ENCODE data around the gene AFF3. TPM values are rescaled to one million over a fixed set of nuclear protein-coding genes. Genes with fewer than 3 reads are reported as not detected.

AFF3 gene
- total and polyA plus RNA-seq, 2 of the 4 experiments (the other 2 are of a cell fraction), result 12.9 to 14.3 TPM

- dilution Hi-C loops (cut with HindIII; ENCODE audit: low sequenced_read_pairs, unreplicated experiment), result no loop called here
- WGBS, 2 experiments (ENCODE audit: extremely low coverage in 2 of 2, insufficient read length in 1 of 2), result no CpG with 5 or more reads among the region's 6 CpGs
- no peak overlapping the region for H2BK5ac ChIP-seq (ENCODE audit: low read depth, low read length, poor library complexity, severe bottlenecking)
- H4K5ac ChIP-seq (ENCODE audit: low read depth, low read length), result no peak overlapping the region
- H2BK15ac ChIP-seq (ENCODE audit: low read depth, low read length), result no peak overlapping the region
- no peaks in the 10 kb centered on the region for H3K9me1 ChIP-seq (ENCODE audit: insufficient read depth, low read length)
- no peak overlapping the region for H4K8ac ChIP-seq (ENCODE audit: low read depth in 2 of 2, low read length in 2 of 2)
- ATAC-seq (ENCODE audit: low read depth), result no peak
- no peak overlapping the region for H3K9ac ChIP-seq (ENCODE audit: low read depth, low read length)
- H3K79me1 ChIP-seq (ENCODE audit: low read depth in 1 of 2, low read length in 2 of 2), result peaks cover 28 to 42% of the 10 kb centered on the region in 2 experiments
- H3K36me3 ChIP-seq (ENCODE audit: control insufficient read depth, insufficient read depth, low read length), result peaks cover 5% of the 10 kb centered on the region; the same call in 1 of the 2 replicates
- POLR2A ChIA-PET (ENCODE audit: unreplicated experiment), result no interaction called here
- H3K18ac ChIP-seq (ENCODE audit: low read depth, low read length), result no peak overlapping the region
- no peak overlapping the region for H2AFZ ChIP-seq (replicated peaks; ENCODE audit: low read length, poor library complexity)
- TF ChIP-seq BHLHE40 (IDR thresholded peaks at IDR 0.05; ENCODE audit: low read depth, low read length) (no peak), SMC3 (IDR thresholded peaks at IDR 0.05; ENCODE audit: low read depth, low read length) (no peak), CTCF (conservative IDR thresholded peaks at IDR 0.05; ENCODE audit: low read depth, low read length) (no peak), MAZ (IDR thresholded peaks at IDR 0.05; ENCODE audit: borderline replicate concordance, low read depth, low read length) (no peak)
- TF ChIP-seq, protein P1, sequence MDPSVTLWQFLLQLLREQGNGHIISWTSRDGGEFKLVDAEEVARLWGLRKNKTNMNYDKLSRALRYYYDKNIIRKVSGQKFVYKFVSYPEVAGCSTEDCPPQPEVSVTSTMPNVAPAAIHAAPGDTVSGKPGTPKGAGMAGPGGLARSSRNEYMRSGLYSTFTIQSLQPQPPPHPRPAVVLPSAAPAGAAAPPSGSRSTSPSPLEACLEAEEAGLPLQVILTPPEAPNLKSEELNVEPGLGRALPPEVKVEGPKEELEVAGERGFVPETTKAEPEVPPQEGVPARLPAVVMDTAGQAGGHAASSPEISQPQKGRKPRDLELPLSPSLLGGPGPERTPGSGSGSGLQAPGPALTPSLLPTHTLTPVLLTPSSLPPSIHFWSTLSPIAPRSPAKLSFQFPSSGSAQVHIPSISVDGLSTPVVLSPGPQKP (IDR thresholded peaks at IDR 0.05; ENCODE audit: borderline replicate concordance, low read depth, low read length), result no peak
- no peak overlapping the region for H3K4me2 ChIP-seq (ENCODE audit: low read depth, low read length)
- no peaks in the 10 kb centered on the region for H3K27me3 ChIP-seq (ENCODE audit: control insufficient read depth, insufficient read depth, low read length)
- no peak overlapping the region for H2BK20ac ChIP-seq (ENCODE audit: low read depth, low read length)
- CTCF ChIA-PET, result interaction anchor here (0.5 to 1.1 kb wide), 2 partner anchors 11 to 173 kb away, joined by 3 read pairs; no protein-coding TSS in a partner anchor
- H2BK120ac ChIP-seq (ENCODE audit: low read depth, low read length), result no peak overlapping the region
- intact Hi-C loops (cut with micrococcal nuclease), result no loop called here
- no peak overlapping the region for H3K4me3 ChIP-seq (ENCODE audit: insufficient read depth, low read depth, low read length)
- H3K4me1 ChIP-seq (ENCODE audit: control insufficient read depth, insufficient read depth, low read length), result peaks cover 7% of the 10 kb centered on the region; the same call in 1 of the 2 replicates
- H3K23ac ChIP-seq (ENCODE audit: low read depth, low read length), result no peak overlapping the region
- no peak overlapping the region for H3K4ac ChIP-seq (ENCODE audit: low read depth, low read length)
- no TSS peak for BruUV-seq (replicated peaks)
- no peak overlapping the region for H3K14ac ChIP-seq (replicated peaks; ENCODE audit: low read depth, low read length)
- in situ Hi-C loops (cut with MboI; ENCODE audit: low sequenced_read_pairs), result no loop called here
- no peak overlapping the region for H3K56ac ChIP-seq (ENCODE audit: extremely low read depth, insufficient read depth, low read length)
- H4K20me1 ChIP-seq (ENCODE audit: insufficient read depth, low read length), result no peaks in the 10 kb centered on the region
- H3K9me3 ChIP-seq (ENCODE audit: control insufficient read depth, insufficient read depth, low read length), result no peaks in the 10 kb centered on the region; the same call in none of the 2 replicates
- no peak overlapping the region for H4K91ac ChIP-seq (ENCODE audit: insufficient read depth, low read depth, low read length)
- no peak overlapping the region for H2AK5ac ChIP-seq (ENCODE audit: low read depth, low read length)
- DNase-seq, result no peak
- H2AK9ac ChIP-seq (replicated peaks; ENCODE audit: low read depth, low read length, poor library complexity), result no peak overlapping the region
- H3K27ac ChIP-seq (ENCODE audit: insufficient read depth, low read length), result no peak overlapping the region
Measured at GRCh38 chr2:100067784-100068183, 74.6 kb downstream of the AFF3 start.

All from IMR-90 (cell line).